ENCODE measurements around the gene PFDN5.

PFDN5 gene

GRCh38 chr12:53295070-53295890 lies at the start of gene PFDN5:
TSS of gene PFDN5 (plus strand) at chr12:53295542. CDS start at chr12:53295568, 26 bp downstream.
- peak; percentile 83 for DNase-seq

- peak; percentile 61 for DNase-seq
Observed at GRCh38 chr12:53251477-53252348, 43.6 kb upstream of the PFDN5 start.

- no peak for DNase-seq
Observed at GRCh38 chr12:53252349-53252916, 42.9 kb upstream of the PFDN5 start.

- no peak for DNase-seq
Observed at GRCh38 chr12:53253298-53253697, 42.0 kb upstream of the PFDN5 start.

GRCh38 chr12:53254816-53255545 lies 40.4 kb upstream of the PFDN5 start:
- DNase-seq = no peak

- no peak for DNase-seq
Observed at GRCh38 chr12:53255996-53256395, 39.3 kb upstream of the PFDN5 start.

- DNase-seq = no peak
Observed at GRCh38 chr12:53258541-53259539, 36.5 kb upstream of the PFDN5 start.

GRCh38 chr12:53259891-53260290 lies 35.5 kb upstream of the PFDN5 start:
- DNase-seq = no peak

- DNase-seq = no peak
Observed at GRCh38 chr12:53265783-53266182, 29.6 kb upstream of the PFDN5 start.

GRCh38 chr12:53267306-53267998 lies 27.9 kb upstream of the PFDN5 start:
- no peak for DNase-seq

GRCh38 chr12:53267999-53268629 lies 27.2 kb upstream of the PFDN5 start, which contains the start of gene ESPL1:
TSS of gene ESPL1 (plus strand) at chr12:53268299. CDS start at chr12:53268767, 468 bp downstream.
- peak; percentile 76 for DNase-seq

GRCh38 chr12:53268630-53269562 lies 26.4 kb upstream of the PFDN5 start:
- DNase-seq = no peak

- DNase-seq = no peak
Observed at GRCh38 chr12:53274445-53274844, 20.9 kb upstream of the PFDN5 start.

GRCh38 chr12:53276511-53276910 lies 18.8 kb upstream of the PFDN5 start:
- no peak for DNase-seq

- no peak for DNase-seq
Observed at GRCh38 chr12:53277981-53278380, 17.4 kb upstream of the PFDN5 start.

GRCh38 chr12:53279283-53279869 lies 16.0 kb upstream of the PFDN5 start:
- no peak for DNase-seq

GRCh38 chr12:53279888-53280498 lies 15.3 kb upstream of the PFDN5 start:
- DNase-seq = no peak

GRCh38 chr12:53286448-53286847 lies 8.9 kb upstream of the PFDN5 start:
- DNase-seq = no peak
